GM20431 (cell line): ENCODE measurements around the gene ADAM19.

Experiments
- in situ Hi-C: fragments of 300-500 bp; cut with MseI, MboI; formaldehyde crosslinking; loops from one replicate; pipeline ENCODE4 v1.15.0; 2020; ENCODE audit warnings: low sequenced_read_pairs; ENCODE audit not compliant: unreplicated experiment

The ADAM19 gene

DNA sequence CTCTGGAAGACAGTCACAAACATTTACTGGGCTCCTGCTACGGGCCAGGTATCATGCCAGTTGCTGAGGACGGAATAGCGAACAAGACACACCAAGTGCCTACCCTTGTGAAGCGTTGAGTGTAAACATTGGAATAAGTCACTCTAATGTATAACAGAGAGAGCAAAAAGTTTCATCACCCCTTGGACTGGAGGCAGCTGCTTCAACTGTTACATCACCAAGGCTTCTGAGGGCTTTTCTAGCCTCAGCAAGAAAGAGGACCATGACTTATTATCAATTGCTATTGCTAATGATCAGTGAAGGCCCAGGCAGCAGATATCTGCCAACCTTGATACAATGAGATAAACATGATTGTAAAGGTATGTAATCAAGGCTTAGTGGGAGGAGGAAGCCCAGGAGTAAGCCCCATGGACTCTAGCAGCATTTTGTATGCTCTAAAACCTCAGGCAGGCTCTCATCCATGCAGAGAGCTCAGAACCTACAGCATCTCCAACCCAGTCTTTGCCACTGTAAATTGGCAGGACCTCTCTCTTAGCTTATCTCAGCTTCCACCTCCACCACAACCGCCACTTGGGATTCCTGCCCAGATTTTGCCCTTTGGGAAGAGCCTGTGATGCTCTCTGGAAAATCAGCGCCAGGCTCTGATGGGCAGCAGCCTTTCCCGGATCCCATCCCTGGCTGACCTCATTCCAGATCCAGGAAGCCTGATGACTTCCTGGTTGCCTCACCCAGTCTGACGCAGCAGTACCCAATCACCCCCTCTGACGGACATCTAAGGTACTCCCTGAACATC, 54.5 kb downstream of the ADAM19 start:
- in situ Hi-C loops: no loop called here

- in situ Hi-C loops: no loop called here
Observed at GRCh38 chr5:157519579-157520253, 55.9 kb downstream of the ADAM19 start.

GRCh38 chr5:157518963-157519362, 56.6 kb downstream of the ADAM19 start:
- in situ Hi-C loops: no loop called here

GRCh38 chr5:157516626-157517325, 58.8 kb downstream of the ADAM19 start:
- in situ Hi-C loops: no loop called here

DNA sequence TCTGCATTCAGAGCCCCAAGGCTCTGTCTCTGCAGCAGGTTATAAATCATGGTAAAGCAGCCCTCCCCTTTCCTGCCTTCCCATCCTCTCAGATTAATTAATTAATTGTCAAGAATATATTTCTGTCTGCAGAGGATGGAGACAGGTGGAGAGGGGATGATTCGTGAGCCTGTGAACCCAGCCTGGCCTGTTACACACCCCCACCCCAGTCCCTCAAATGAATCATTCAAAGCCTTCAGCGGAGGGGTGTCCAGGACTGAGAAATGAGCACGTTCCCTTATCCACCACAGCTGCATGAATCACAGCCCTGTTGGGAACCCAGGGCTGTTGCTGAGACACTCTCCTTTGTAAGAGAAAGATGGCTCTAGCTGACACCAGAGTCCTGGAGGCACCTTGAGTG, 59.6 kb downstream of the ADAM19 start:
- in situ Hi-C loops: no loop called here

GRCh38 chr5:157514974-157515373, 60.6 kb downstream of the ADAM19 start:
- in situ Hi-C loops: no loop called here

DNA sequence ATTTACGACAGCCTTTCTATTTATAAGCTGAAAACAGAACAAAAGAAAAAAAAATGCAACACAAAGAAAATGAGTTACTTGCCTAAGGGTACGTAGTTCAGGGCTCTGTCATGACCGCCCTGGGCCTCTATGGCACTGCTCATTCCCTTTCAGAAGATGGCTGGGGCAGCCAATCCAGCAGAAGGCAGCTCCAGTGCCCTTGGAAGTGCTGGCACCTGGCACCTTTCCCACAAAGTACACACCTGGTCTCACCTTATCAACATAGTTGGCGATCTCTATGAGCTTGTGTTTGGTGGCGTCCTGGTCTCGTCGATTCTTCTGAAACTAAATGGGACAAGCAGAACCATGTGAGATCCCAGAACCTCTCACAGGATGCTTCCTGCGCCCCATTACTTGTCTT, 62.4 kb downstream of the ADAM19 start:
- in situ Hi-C loops: no loop called here

- in situ Hi-C loops: no loop called here
Observed at GRCh38 chr5:157511651-157512644, 63.6 kb downstream of the ADAM19 start.

DNA sequence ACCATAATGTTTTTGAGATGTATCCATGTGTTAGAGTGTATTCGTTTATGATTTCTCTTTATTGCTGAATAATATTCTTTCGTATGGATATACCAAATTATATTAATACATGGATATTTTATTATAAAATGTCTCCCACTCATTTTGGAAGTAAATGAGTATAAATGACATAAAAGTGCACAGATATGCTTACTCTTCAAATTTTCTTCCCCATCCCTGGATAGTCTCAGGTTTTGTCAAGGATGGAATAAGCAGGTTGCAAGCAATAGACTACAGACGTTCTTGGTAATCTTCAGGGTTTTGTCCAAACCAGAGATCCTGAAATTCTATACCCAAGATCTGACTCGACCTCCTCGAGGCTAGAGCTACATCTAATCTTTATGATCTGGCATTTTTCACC, 64.9 kb downstream of the ADAM19 start:
- in situ Hi-C loops: no loop called here

DNA sequence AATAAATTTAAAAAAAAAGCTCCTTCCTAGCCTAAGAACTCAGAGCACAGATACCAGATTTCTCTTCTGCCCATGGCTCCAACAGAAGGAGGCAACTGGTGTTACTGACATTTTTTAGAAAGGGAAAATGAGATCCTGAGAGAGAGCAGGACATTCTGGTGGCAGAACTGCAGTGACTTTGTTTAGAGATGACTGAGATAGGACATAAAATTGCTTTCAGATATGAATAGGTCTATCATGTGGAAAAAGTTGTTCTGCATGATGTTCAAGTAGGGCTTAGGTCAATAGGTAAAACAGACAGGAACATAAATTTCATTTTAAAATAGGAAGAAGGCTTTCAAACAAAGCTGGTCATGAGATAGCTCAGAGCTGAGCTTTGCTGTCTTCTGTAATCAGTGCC, 66.0 kb downstream of the ADAM19 start:
- in situ Hi-C loops: no loop called here

- in situ Hi-C loops: no loop called here
Observed at GRCh38 chr5:157509093-157509492, 66.5 kb downstream of the ADAM19 start.

GRCh38 chr5:157506981-157507780, 68.4 kb downstream of the ADAM19 start:
- in situ Hi-C loops: no loop called here

- in situ Hi-C loops: no loop called here
Observed at GRCh38 chr5:157506066-157506590, 69.4 kb downstream of the ADAM19 start.

- in situ Hi-C loops: no loop called here
Observed at GRCh38 chr5:157505496-157505895, 70.1 kb downstream of the ADAM19 start.

DNA sequence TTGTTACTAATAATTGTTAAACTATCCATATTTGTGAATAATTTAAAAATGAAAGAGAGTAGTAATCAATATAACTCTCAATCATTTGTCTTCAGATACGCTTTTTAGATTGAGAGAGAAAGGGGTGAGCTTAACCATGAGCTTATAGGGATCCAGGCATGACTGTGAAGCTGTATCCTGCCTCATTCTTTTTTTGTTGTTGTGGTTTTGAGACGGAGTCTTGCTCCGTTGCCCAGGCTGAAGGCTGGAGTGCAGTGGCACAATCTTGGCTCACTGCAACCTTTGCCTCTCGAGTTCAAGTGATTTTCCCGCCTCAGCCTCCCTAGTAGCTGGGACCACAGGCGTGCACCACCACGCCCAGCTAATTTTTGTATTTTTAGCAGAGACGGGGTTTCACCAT, 71.5 kb downstream of the ADAM19 start:
- in situ Hi-C loops: no loop called here

- in situ Hi-C loops: no loop called here
Observed at GRCh38 chr5:157502143-157502647, 73.4 kb downstream of the ADAM19 start.

DNA sequence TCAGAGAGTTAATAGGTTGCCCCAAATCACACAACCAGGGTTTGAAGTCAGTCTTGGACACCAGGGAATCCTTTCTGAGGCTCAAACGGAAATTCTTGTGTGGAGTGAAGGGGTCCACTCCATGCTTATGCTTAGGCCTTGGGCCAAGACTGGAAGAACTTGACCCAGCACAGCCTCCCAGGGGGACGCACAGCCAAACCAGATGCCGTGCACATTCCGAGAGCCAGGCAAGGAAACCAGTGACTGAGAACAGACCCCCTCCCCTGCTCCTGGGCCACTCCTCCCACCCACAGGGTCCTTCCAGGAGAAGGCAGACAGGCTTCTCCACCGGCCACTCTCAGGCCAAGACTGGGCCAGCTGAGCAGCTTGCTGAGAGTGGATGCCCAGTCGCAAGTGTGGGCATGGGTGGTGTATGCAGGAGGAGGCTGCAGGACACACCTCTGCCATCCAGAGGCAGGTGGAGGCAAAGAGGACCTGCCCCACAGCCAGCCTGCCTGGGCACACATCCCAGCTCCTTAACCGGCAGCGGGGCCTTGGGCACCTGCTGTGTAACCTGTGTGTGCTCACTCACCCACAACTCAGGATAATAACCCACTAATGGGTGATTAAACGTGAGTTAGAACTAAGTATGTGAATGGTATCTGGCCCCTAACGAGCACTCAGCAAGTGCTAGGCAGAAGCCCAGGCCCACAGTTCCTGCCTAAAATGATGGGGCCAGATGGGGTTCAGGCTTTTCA, 77.5 kb downstream of the ADAM19 start:
- in situ Hi-C loops: no loop called here

GRCh38 chr5:157496864-157497263, 78.7 kb downstream of the ADAM19 start:
- in situ Hi-C loops: no loop called here
